Skeletal muscle tissue (tissue), 4 donors: Measurements from ENCODE around the gene ASXL2. TPM values are rescaled to one million over a fixed set of nuclear protein-coding genes. Genes with fewer than 3 reads are reported as not detected.

Experiments
- H3K27ac ChIP-seq: one replicate; pipeline ENCODE4 v1.7.0; 2013; ENCODE audit warnings: mild to moderate bottlenecking, low read depth, low read length, inconsistent platforms
- H3K27me3 ChIP-seq, 3 donors: one replicate each; pipeline ENCODE4 v1.7.0; 2013; ENCODE audit warnings: low read length in 3 of 3; ENCODE audit not compliant: control insufficient read depth in 3 of 3, insufficient read depth in 3 of 3
- H3K36me3 ChIP-seq, 3 donors: one replicate each; pipeline ENCODE4 v1.7.0; 2013; ENCODE audit warnings: low read length in 3 of 3; ENCODE audit not compliant: control insufficient read depth in 3 of 3, insufficient read depth in 3 of 3
- H3K4me1 ChIP-seq, 3 donors: one replicate each; pipeline ENCODE4 v1.7.0; 2013; ENCODE audit warnings: low read length in 3 of 3, mild to moderate bottlenecking in 3 of 3; ENCODE audit not compliant: control insufficient read depth in 3 of 3, insufficient read depth in 3 of 3
- H3K4me3 ChIP-seq, 3 donors: one replicate each; pipeline ENCODE4 v1.7.0; 2013; ENCODE audit warnings: low read length in 3 of 3
- H3K9ac ChIP-seq, 3 donors: one replicate each; pipeline ENCODE4 v1.7.0; 2013; ENCODE audit warnings: low read length in 3 of 3, mild to moderate bottlenecking in 3 of 3, moderate library complexity in 2 of 3, low read depth in 1 of 3
- H3K9me3 ChIP-seq, 3 donors: one replicate each; pipeline ENCODE4 v1.7.0; 2013; ENCODE audit warnings: low read length in 3 of 3; ENCODE audit not compliant: control insufficient read depth in 3 of 3
- total RNA-seq: library from RNA; depleted of rRNA; stranded (reverse); fragments of >200 nt; gene quantifications from one replicate; pipeline ENCODE4 v1.2.3, GENCODE V29; 2014
- donor health status: Osteomylitis.

Gene ASXL2
- total RNA-seq, 1 donor from 2014 or later = 4.7 TPM

DNA sequence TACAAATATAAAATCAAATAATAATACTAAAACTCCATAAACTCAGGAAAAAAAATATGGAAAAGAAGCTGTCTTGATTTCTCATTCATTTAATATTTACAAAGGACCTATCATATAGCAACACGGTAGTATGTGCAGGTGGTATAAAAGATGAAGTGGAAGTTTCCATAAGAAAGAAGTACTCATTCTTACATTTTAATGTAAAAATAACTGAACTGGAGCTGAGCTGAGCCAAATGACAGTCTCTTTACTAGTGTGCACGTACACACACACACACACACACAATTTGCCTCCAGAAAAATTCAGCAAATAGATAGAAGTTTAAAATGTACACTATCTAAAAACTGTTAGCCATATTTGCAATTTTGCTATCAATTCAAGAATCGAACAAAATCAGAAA is 54.1 kb downstream of the ASXL2 start:
- no peaks in the 10 kb centered on the region for H3K9me3 ChIP-seq
- no peaks in the 10 kb centered on the region for H3K27me3 ChIP-seq
- no peak overlapping the region for H3K27ac ChIP-seq

DNA sequence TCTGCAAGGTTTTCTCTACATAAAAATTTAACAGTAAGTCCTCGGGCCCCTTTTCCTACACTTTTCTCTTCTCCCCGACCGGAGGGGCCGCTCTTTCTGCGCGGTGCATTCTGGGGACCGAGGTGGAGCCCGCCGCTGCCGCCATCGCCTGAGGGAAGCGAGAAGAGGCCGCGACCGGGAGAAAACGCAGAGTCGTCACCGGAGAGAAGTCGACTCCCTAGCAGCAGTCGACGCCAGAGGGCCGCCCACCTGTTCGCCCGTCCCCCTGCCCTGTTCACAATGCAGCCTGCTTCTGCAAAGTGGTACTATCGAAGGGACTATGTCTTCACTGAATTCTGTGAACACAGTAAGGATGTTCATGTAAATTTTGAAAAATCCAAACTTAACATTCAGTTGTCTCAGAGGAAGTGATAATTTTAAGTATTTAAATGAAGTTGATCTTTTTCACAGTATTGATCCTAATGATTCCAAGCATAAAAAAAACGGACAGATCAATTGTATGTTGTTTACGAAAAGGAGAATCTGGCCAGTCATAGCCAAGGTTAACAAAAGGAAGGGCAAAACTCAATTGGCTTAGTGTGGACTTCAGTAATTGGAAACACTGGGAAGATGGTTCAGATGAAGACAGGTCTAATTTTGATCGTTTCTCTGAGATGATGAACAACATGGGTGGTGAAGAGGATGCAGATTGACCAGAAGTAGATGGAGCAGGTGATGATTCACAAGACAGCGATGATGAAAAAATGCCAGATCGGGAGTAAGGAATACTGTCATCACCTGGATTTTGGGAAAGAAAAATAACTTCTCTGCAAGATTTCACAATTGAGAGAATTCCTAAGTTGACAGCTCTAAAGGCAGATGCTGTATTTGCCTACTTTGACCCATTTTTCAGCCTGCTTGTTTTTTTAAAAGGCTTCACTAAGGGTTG is 55.8 kb downstream of the ASXL2 start:
- Histone ChIP-seq H3K36me3 (no peaks in the 10 kb centered on the region), H3K27me3 (no peaks in the 10 kb centered on the region), H3K27ac (no peak overlapping the region), H3K9ac (no peak overlapping the region), H3K4me1 (no peaks in the 10 kb centered on the region), H3K4me3 (no peak overlapping the region), H3K9me3 (no peaks in the 10 kb centered on the region)

More for the DNA sequence above, 54.1 kb downstream of the ASXL2 start:
- Histone ChIP-seq H3K36me3 (no peaks in the 10 kb centered on the region), H3K4me3 (no peak overlapping the region), H3K4me1 (no peaks in the 10 kb centered on the region), H3K9ac (no peak overlapping the region)

DNA sequence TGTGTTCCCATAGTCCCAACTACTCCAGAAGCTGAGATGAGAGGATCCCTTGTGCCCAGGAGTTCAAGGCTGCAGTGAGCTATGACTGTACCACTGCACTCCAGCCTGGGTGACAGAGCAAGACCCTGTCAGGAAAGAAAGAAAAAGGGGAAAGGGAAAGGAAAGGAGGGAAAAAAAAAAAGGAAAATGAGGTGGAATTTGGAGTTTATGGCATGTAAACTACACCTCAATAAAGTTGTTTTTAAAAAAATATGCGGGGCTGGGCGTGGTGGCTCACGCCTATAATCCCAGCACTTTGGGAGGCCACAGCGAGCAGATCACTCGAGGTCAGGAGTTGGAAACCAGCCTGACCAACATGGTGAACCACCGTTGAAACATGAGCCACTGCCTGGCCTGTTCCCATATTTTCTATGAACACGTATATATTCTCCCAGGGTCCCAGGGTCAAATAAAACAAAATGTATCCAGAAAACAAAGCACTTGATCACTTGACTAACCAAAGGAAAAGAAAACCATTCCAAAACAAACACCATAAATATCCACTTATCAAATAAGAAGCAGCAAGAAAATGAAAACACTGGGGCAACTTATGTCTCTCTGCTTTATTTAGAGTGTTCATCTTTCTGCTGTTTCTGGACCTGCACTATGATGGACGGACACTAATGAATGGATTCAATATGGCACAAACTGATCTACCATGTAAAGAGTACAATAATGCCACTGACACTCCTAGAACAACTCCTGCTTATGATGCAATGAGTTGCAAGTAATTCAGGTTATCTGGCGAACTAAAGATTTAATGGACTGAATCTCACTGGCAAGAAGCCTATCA is 56.8 kb downstream of the ASXL2 start:
- Histone ChIP-seq H3K27ac (no peak overlapping the region), H3K4me1 (no peaks in the 10 kb centered on the region), H3K27me3 (no peaks in the 10 kb centered on the region), H3K36me3 (no peaks in the 10 kb centered on the region), H3K4me3 (no peak overlapping the region), H3K9me3 (no peaks in the 10 kb centered on the region), H3K9ac (no peak overlapping the region)

DNA sequence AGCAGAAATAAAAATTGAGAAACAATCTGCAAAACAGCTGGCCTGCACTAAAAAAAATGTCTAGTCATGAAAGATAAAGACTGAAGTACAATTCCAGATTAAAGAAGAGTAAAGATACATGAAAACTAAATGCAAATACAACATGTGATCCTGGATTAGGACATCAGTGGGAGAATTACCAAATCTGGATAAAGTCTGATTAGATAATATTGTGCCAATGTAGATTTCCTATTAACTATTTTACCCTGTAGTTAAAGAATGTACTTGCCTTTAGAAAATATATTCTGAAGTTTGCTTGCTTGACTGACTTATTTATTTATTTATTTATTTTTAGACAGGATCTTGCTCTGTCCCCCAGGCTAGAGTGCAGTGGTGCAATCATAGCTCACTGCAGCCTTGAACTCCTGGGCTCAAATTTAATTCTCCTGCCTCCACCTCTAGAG is 58.7 kb downstream of the ASXL2 start:
- Histone ChIP-seq H3K9ac (no peak overlapping the region), H3K9me3 (no peaks in the 10 kb centered on the region), H3K4me1 (peaks cover 0 to 3% (median 0%) of the 10 kb centered on the region in 3 donors)

DNA sequence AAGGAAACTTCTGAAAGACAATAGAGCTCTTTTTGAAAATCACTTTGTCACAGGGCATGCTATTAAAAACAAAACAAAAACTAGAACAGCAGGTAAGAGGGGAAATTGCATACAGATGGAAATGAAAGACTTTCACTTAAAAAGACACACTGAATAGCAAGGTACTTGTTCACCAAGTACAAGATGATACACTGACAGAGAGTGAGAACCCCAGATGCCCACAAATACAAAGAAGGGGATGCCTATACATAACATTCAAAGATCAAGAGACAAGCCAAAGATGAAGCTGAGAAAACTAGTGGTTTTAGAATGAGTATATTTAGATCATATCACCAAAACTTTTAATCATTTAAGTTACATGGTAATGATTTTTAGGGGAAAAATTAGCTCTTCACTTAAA is 60.7 kb downstream of the ASXL2 start:
- H3K4me1 ChIP-seq = peaks cover 0 to 3% (median 0%) of the 10 kb centered on the region in 3 donors
- no peak overlapping the region for H3K9ac ChIP-seq
- H3K36me3 ChIP-seq = no peaks in the 10 kb centered on the region
- H3K27ac ChIP-seq = no peak overlapping the region
- H3K9me3 ChIP-seq = no peaks in the 10 kb centered on the region
- no peaks in the 10 kb centered on the region for H3K27me3 ChIP-seq
- H3K4me3 ChIP-seq = no peak overlapping the region

More for the DNA sequence above, 58.7 kb downstream of the ASXL2 start:
- Histone ChIP-seq H3K27me3 (no peaks in the 10 kb centered on the region), H3K27ac (no peak overlapping the region), H3K4me3 (no peak overlapping the region), H3K36me3 (no peaks in the 10 kb centered on the region)

DNA sequence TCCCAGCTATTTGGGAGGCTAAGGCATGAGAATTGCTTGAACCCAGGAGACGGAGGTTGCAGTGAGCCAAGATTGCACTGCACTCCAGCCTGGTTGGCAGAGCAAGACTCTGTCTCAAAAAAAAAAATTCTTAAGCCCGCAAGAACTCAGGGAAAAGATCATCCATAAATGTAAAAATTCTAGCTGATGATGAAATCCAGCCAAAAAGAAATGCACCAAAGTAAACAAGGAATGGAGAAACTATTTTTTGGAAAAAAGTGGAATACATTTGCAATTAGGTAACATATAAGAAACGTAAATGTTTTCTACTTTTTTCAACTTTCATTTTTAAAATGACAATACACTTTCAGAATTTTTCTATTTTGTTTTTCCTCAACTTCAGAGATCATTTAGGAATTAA is 61.3 kb downstream of the ASXL2 start:
- H3K27me3 ChIP-seq = no peaks in the 10 kb centered on the region
- H3K9ac ChIP-seq = no peak overlapping the region
- no peak overlapping the region for H3K4me3 ChIP-seq
- no peaks in the 10 kb centered on the region for H3K9me3 ChIP-seq
- H3K4me1 ChIP-seq = peaks cover 0 to 3% (median 0%) of the 10 kb centered on the region in 3 donors
- H3K36me3 ChIP-seq = no peaks in the 10 kb centered on the region
- H3K27ac ChIP-seq = no peak overlapping the region

DNA sequence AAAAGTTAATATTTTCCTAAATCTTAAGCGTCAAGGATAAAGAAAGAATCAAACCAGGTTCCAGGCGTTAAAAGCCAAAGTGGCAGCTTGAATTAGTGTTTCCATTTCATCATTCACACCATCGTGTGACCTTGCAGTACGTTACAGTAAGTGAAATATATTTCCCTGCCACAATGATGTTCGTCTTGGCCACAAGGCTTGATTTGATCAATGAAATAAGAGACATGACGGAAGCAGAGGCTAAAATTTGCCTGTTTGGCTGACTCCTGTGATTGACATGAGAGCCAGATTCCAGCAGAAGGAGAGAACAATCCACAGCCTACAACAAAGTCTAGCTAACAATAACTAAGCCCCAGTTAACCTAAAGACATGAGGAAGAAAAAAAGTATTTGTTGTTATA is 62.0 kb downstream of the ASXL2 start:
- no peak overlapping the region for H3K9ac ChIP-seq
- H3K27me3 ChIP-seq = no peaks in the 10 kb centered on the region
- no peak overlapping the region for H3K27ac ChIP-seq
- no peaks in the 10 kb centered on the region for H3K9me3 ChIP-seq
- H3K36me3 ChIP-seq = no peaks in the 10 kb centered on the region
- H3K4me3 ChIP-seq = no peak overlapping the region
- peaks cover 0 to 3% (median 0%) of the 10 kb centered on the region in 3 donors for H3K4me1 ChIP-seq

DNA sequence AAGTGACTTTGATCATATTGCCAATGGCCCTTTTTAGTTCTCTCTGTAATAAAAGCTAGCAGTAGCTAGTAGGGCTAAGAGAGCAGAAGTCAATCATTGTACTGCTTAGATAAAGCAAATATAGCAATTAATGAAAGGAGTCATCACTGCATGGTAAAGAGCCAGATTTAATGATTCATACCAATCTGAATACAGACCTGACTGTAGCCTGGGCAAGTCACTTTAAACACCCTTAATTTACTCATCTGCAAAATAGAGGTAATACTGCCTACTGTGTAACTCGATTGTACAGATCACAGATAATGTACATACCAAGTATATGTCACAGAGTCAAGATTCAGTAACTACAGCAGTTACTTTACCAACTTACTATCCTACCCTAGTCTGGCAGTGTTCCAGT is 63.6 kb downstream of the ASXL2 start:
- Histone ChIP-seq H3K36me3 (peaks cover 0 to 3% (median 0%) of the 10 kb centered on the region in 3 donors), H3K4me1 (peaks cover 0 to 3% (median 0%) of the 10 kb centered on the region in 3 donors), H3K9me3 (no peaks in the 10 kb centered on the region), H3K4me3 (no peak overlapping the region), H3K9ac (no peak overlapping the region), H3K27ac (no peak overlapping the region), H3K27me3 (no peaks in the 10 kb centered on the region)

DNA sequence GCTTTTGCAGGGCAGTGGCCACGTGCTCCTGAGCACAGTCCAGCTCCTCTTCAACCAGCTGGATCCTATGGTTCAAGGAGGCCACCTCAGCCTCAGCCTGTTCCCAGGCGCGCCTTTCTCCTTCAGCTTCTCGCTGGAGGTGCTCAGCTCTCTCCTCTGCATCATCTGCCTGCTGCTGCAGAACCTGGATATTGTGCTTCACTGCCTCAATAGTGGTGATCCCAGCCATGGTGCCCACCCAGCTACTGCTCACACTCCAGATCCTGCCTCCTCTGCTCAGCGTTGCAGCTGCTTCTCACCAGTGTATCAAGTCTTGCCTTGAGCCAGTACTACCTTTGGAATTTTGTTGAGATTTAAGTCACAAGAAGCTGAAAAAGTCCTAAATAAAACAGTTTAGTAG is 67.9 kb downstream of the ASXL2 start:
- Histone ChIP-seq H3K9ac (no peak overlapping the region), H3K36me3 (peaks cover 0 to 3% (median 0%) of the 10 kb centered on the region in 3 donors), H3K4me3 (no peak overlapping the region), H3K4me1 (no peaks in the 10 kb centered on the region), H3K27ac (no peak overlapping the region), H3K27me3 (no peaks in the 10 kb centered on the region), H3K9me3 (no peaks in the 10 kb centered on the region)

DNA sequence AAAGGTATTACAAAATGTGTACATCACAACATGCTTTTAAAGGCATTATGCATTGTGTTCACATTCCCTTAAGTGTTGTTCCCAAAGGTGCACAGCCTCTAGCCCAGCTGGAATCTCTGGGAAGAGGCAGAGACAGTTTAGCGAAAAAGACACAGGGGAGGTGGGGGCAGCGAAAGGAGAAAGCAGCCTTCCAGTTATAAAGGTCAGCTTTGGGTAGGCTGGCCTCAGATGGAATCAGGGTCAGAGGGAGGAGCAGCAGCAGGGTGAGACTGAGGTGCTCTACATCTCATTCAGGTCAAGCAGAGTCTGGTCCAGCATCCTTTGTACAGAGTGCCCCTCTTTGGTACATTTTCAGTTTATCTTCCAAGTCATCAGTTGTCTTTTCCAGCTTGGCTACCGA is 68.6 kb downstream of the ASXL2 start:
- H3K36me3 ChIP-seq = peaks cover 0 to 8% (median 5%) of the 10 kb centered on the region in 3 donors
- no peak overlapping the region for H3K9ac ChIP-seq
- no peaks in the 10 kb centered on the region for H3K9me3 ChIP-seq
- H3K4me1 ChIP-seq = no peaks in the 10 kb centered on the region
- H3K27me3 ChIP-seq = no peaks in the 10 kb centered on the region
- H3K27ac ChIP-seq = no peak overlapping the region
- H3K4me3 ChIP-seq = no peak overlapping the region
